Esophagus muscularis mucosa (tissue), 4 donors: ENCODE data around the gene RIMS1. TPM values are rescaled to one million over a fixed set of nuclear protein-coding genes. Genes with fewer than 3 reads are reported as not detected.

Source experiments
- DNase-seq: peaks from one replicate; pipeline ENCODE4 v3.0.0-alpha.2; 2017; ENCODE audit errors: extremely low spot score
- H3K27ac ChIP-seq, 4 donors: fragments of 200-600 bp; sonication (generic); replicated peaks in 1 of 4; 1 replicate in 3 of 4; 2 replicates in 1 of 4; pipeline ENCODE4 v1.5.1; 2016 to 2019; ENCODE audit warnings: mild to moderate bottlenecking in 1 of 4
- H3K27me3 ChIP-seq, 4 donors: fragments of 200-600 bp; sonication (generic); one replicate each; pipeline versions ENCODE4 v1.5.1 to v1.6.0; 2016 to 2019
- H3K36me3 ChIP-seq, 4 donors: fragments of 200-600 bp; sonication (generic); one replicate each; pipeline ENCODE4 v1.5.1; 2016 to 2019
- H3K4me1 ChIP-seq, 4 donors: fragments of 200-600 bp; sonication (generic); one replicate each; pipeline ENCODE4 v1.5.1; 2016 to 2019
- H3K4me3 ChIP-seq, 4 donors: fragments of 200-600 bp; sonication (generic); 1 replicate in 2 of 4; 2 replicates in 2 of 4; pipeline ENCODE4 v1.5.1; 2016 to 2019; ENCODE audit warnings: mild to moderate bottlenecking in 4 of 4, moderate library complexity in 1 of 4
- H3K9me3 ChIP-seq, 4 donors: fragments of 200-600 bp; sonication (generic); 1 replicate in 3 of 4; 2 replicates in 1 of 4; pipeline ENCODE4 v1.5.1; 2016 to 2019
- CTCF ChIP-seq, 3 experiments: fragments of 200-600 bp in 2 of 3; fragments of 450-650 bp in 1 of 3; sonication (generic) in 2 of 3; IDR thresholded peaks; one replicate each; pipeline ENCODE4 v1.5.1; 2017 to 2019; ENCODE audit warnings: antibody characterized with exemption in 3 of 3, mild to moderate bottlenecking in 2 of 3, moderate library complexity in 1 of 3
- EP300 ChIP-seq: sonication (generic); formaldehyde crosslinking; IDR thresholded peaks from one replicate; pipeline ENCODE4 v1.6.1; 2017; ENCODE audit warnings: antibody characterized with exemption
- POLR2A ChIP-seq: fragments of 450-650 bp; IDR thresholded peaks from one replicate; pipeline ENCODE4 v1.6.1; 2017; ENCODE audit warnings: antibody characterized with exemption, moderate library complexity, mild to moderate bottlenecking, low read depth
- POLR2AphosphoS5 ChIP-seq, 2 donors: sonication (generic); formaldehyde crosslinking; IDR thresholded peaks; one replicate each; pipeline ENCODE4 v1.6.1; 2017; ENCODE audit warnings: antibody characterized with exemption in 2 of 2
- WGBS: methylation state at CpG from one replicate; pipeline ENCODE4 v1.1.5; 2018; 5-methylcytosine and 5-hydroxymethylcytosine counted together
- intact Hi-C: fragments of 100-400 bp; cut with DNase I; formaldehyde crosslinking; loops from one replicate; pipeline ENCODE4 v1.15.1; 2023
- total RNA-seq, 4 donors: library from RNA; depleted of rRNA; stranded (reverse); fragments of >200 nt; gene quantifications; one replicate each; pipeline versions ENCODE4 v1.1.0 to v1.2.1, GENCODE V29; 2016

RIMS1 gene
- total RNA-seq, 4 donors from 2014 or later: 35.4 to 88.6 (median 54.0) TPM

GRCh38 chr6:72061286-72061685 is 174.9 kb downstream of the RIMS1 start:
- no peaks in the 10 kb centered on the region for H3K9me3 ChIP-seq

GRCh38 chr6:72064399-72064975 is 178.1 kb downstream of the RIMS1 start:
- Histone ChIP-seq H3K27me3 (peaks cover 0 to 20% (median 0%) of the 10 kb centered on the region in 4 donors), H3K36me3 (no peaks in the 10 kb centered on the region), H3K4me3 (no peak overlapping the region), H3K27ac (no peak overlapping the region), H3K4me1 (peaks cover 0 to 11% (median 8%) of the 10 kb centered on the region in 4 donors), H3K9me3 (no peaks in the 10 kb centered on the region)
- TF ChIP-seq EP300 (no peak), POLR2AphosphoS5 (IDR thresholded peaks at IDR 0.05) (no peak), POLR2A (no peak), CTCF (IDR thresholded peaks at IDR 0.05) (no peak)
- WGBS: 31% methylated on average over 7 of the region's 7 CpGs
- intact Hi-C loops: no loop called here
- DNase-seq: no peak

More at GRCh38 chr6:72061286-72061685, 174.9 kb downstream of the RIMS1 start:
- H3K36me3 ChIP-seq: no peaks in the 10 kb centered on the region
- TF ChIP-seq POLR2A (no peak), CTCF (IDR thresholded peaks at IDR 0.05) (no peak), POLR2AphosphoS5 (IDR thresholded peaks at IDR 0.05) (no peak), EP300 (no peak)
- peaks cover 0 to 11% (median 8%) of the 10 kb centered on the region in 4 donors for H3K4me1 ChIP-seq
- no peak overlapping the region for H3K27ac ChIP-seq
- H3K4me3 ChIP-seq: no peak overlapping the region
- intact Hi-C loops: no loop called here
- no peak for DNase-seq
- 81% methylated on average over 6 of the region's 6 CpGs for WGBS
- peaks cover 0 to 32% (median 0%) of the 10 kb centered on the region in 4 donors for H3K27me3 ChIP-seq

- TF ChIP-seq EP300 (no peak), CTCF (IDR thresholded peaks at IDR 0.05) (no peak), POLR2A (no peak), POLR2AphosphoS5 (IDR thresholded peaks at IDR 0.05) (no peak)
- H3K27ac ChIP-seq: no peak overlapping the region
- H3K27me3 ChIP-seq: peaks cover 0 to 46% (median 0%) of the 10 kb centered on the region in 4 donors
- DNase-seq: no peak
- WGBS: 85% methylated on average over 1 of the region's 1 CpG
- intact Hi-C loops: no loop called here
- no peaks in the 10 kb centered on the region for H3K36me3 ChIP-seq
- no peaks in the 10 kb centered on the region for H3K4me1 ChIP-seq
- H3K4me3 ChIP-seq: no peak overlapping the region
- H3K9me3 ChIP-seq: no peaks in the 10 kb centered on the region
These were observed 191.7 kb downstream of the RIMS1 start for GRCh38 chr6:72078096-72078495.

GRCh38 chr6:72080260-72080941 is 194.1 kb downstream of the RIMS1 start:
- intact Hi-C loops: no loop called here

More at GRCh38 chr6:72080260-72080941, 194.1 kb downstream of the RIMS1 start:
- no peaks in the 10 kb centered on the region for H3K4me1 ChIP-seq
- DNase-seq: no peak
- no peak for TF ChIP-seq CTCF (IDR thresholded peaks at IDR 0.05)
- 95% methylated on average over 2 of the region's 2 CpGs for WGBS
- no peaks in the 10 kb centered on the region for H3K36me3 ChIP-seq
- H3K4me3 ChIP-seq: no peak overlapping the region
- no peaks in the 10 kb centered on the region for H3K9me3 ChIP-seq
- no peak overlapping the region for H3K27ac ChIP-seq
- peaks cover 0 to 36% (median 0%) of the 10 kb centered on the region in 4 donors for H3K27me3 ChIP-seq
